Activated CD4-positive, alpha-beta T cell treated with anti-CD3 and anti-CD28 coated beads, Interleukin-2, amount 50 U/mL, for 1 hour (primary cell): ENCODE results near the gene VWA8.

Experiments used
- DNase-seq: peaks from one replicate; pipeline ENCODE4 v3.0.0-alpha.2; 2020

The VWA8 gene

DNA sequence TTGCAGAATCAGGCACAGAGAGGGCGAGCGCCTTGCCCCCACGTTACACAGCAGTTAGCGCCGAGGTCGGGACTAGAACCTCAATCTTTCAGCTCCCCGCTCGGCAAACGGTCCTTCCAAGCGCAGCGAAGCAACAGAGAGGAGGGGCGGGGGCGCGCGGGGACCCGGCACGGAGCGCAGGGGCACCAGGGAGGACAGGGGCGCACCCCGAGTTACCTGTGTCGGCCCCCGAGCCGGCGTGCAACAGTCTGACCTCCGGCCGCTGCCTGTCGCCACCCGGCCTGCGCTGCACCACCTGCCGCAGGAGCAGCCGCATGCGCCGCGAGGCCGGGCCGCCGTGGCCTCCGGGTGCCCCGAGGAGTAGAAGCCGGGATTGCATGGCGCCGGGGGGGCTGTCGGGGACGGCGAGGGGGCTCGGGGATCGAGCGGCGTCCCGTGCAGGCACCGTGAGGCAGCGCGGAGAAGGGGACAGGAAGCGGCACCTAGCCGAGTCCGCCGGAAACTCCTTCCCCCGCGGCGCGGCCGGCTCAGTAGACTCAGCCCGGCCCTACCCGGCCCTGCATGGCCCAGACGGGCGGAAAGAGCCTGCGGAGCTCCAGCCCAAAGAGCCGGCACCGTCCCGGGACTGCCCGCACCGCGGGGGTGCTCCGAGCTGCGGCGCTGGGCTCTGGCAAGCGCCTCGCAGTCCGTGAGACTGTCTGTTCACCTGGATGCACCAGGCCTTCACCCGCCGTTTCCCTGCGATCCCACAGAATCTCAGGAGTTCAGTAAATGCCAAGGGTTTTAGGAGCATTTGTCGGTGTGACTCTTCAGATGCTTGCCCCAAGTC, at the start of gene VWA8:
VWA8 (minus strand) TSS at position 473 of the 829 bp plus-strand sequence; CDS start at position 379, 94 bp downstream.
- DNase-seq: peak; percentile 80

DNA sequence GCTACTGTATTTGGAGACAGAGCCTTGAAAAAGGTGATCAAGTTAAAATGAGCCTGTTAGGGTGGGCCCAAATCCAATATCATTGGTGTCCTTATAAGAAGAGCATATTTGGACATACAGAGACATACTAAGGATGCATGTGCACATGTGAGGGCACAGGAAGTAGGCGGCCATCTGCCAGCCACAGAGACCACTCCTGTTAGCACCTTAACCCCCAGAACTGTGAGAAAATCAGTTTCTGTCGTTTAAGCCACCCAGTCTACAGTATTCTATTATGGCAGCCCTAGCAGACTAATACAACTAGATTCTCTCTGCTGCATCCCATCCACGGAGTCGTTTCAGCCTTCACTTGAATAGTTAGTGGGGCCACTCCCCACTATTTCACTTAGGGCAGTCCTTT, 48.1 kb upstream of the VWA8 start:
- DNase-seq: no peak

DNA sequence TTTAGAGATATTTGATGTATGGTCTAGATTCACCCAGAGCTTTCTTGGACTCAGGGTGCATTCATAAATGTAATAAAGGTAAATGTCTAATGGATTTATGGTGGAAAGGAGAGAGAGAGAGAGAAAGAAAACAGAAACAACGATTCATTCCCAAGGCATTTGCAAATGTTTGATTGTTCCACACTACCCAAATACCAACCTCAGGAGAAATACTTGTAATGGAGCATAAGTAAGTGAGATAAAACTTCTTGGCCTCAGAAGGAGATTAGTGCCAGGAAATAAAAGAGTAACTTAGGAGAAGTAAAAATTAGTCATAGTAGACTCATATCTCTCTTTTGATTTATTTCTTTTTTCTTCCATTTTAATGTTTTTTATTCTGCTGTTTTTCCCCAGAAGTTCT, 46.9 kb upstream of the VWA8 start:
- DNase-seq: no peak

DNA sequence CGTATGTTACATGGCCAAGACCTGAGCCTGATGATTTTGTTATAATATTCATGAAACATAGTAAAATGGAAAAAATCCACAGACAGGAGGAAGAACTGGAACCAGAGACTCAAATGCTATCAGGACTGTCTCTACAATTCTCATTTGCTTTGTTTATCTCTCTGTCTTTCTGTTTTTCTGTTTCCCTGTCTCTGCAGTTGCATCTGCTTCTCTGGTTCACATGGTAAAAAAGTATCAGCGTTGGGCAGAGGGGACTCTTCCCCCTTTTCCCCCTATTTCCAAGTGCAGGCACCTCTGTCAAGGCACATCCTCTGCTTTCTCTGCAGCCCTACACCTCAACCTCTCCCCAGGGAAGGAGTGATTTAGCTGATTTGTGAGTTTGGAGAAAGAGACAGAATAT, 41.2 kb upstream of the VWA8 start:
- DNase-seq: no peak

DNA sequence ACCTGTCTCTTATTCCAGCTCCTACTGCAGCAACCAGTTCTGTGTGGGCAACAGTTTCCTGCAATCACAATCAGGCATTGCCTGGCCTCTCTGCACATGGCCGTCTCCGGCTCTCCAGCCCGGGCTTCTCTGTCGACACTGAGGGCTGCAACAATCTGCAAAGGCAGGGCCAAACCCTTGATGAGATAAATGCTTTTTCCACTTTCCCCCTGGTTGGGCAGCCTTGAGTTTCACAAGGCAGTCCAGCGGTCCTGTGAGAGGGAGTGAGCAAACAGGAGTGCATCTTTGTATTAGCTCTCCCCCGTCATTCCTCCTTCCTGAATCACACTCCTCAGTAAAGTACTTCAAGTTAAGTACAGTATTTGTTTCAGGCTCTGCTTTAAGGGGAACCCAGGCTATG, 40.7 kb upstream of the VWA8 start:
- DNase-seq: no peak

DNA sequence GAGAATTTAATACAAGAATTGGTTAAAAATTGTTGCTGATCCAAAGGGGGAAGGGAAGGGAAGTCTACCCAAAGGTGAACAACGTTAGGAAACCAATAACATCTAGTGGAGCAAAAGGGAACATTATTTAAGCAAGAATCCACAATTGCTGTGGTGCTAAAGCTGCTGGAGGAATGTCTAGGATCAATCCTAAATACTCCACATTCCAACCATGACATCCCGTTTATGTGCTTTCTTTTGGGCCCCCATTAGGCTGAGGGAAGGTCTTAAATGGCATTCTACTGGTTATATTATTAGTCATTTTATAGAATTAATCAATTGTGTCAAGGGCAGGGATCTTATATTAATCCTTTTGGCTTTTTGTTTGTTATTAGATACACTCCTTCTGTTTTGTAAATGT, 39.9 kb upstream of the VWA8 start:
- DNase-seq: no peak

DNA sequence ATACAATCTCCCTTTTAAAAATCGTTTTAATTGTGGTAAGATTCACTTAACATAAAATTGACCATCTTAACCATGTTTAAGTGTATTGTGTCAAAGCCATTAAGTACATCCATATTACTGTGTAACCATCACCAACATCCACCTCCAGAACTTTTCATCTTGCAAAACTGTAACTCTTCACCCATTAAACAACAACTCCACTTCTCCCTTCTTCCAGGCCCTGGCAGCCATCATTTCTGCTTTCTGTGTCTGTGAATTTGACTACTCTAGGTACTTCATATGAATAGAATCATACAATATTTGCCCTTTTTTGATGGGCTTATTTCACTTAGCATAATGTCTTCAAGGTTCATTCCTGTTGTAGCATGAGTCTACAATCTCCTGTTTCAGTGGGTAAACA, 36.5 kb upstream of the VWA8 start:
- DNase-seq: no peak

DNA sequence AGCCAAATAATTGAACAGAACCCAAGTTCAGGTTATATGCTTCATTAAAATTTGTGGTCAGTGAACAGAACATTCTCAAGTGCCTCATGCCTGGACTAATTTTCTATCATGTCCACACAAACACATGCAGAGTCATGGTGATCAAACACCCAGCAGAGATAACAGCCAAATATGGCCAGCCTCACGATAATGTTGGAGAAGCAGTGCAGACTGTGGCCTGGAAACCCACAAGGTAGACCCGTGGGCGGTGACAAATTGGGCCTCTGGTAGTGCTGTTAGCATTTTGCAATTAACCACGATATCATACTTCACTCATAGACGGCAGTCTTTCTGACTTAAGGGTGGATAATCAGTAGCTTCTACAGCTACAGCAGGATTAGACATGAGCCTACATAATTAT, 35.0 kb upstream of the VWA8 start:
- no peak for DNase-seq

DNA sequence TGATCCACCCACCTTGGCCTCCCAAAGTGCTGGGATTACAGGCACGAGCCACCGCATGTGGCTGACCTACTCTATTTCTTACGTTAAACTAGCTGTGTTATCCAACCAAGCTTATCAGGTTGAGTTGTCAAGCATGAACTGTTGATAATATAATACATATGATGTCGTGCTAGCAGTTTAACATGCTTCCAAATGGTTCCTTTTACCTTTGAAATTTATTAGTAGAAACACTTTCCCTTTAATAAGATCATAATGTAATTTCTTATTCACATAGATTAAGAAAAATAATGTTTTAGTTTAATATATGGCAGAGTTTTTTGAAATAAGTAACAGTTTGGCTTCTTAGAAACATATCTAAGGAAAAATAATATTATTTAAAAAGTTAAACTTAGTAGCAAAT, 34.4 kb upstream of the VWA8 start:
- DNase-seq: no peak

DNA sequence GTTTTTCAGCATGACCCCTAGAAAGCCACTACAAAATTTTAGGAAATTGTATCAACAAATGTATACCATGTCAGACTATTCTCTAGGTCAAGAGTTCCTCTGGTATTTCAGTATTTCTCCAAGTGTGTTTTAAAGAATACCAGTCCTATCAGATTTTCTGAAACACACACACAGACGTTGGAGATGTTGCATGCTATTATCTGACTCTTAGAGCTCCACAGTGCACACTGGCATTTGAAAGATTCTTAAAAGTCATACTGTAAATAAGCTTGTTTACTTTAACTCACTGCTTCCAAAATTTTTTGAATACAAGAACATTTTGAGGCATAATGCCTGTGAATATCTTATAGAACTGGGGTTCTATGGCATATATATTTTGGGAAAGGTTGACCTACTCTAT, 33.8 kb upstream of the VWA8 start:
- DNase-seq: no peak

DNA sequence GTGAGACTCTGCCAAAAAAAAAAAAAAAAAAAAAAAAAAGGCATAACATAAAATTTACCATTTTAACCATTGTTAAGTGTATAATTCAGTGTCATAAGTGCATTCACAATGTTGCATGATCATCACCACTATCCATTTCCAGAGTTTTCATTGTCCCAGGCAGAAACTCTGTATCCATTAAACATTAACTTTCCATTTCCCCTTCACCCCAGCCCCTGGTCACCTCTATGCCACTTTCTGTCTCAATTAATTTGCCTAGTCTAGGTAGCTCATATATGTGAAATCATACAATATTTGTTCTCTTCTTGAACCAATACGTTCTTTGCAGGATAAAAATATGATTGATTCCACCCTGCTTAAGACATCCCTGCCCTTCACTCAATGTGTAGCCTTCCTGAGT, 31.0 kb upstream of the VWA8 start:
- DNase-seq: no peak

DNA sequence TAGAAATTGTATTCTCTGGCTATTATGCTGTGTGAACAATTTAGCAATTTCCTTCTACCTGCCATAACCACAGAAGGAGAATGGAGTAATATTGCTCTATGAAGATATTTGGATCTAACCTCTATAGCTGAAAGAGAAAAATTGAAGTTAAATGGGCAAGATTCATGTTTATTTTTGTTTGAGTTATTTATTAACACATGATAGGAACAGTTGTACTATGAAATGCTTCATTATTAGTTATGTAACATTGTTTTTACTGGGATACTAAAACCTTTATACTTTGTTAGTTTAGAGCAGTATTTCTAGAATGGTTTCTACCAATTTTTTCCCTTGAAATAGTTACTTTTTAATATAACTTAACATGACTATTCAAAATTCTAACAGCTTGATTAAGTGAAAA, 27.3 kb upstream of the VWA8 start:
- no peak for DNase-seq

DNA sequence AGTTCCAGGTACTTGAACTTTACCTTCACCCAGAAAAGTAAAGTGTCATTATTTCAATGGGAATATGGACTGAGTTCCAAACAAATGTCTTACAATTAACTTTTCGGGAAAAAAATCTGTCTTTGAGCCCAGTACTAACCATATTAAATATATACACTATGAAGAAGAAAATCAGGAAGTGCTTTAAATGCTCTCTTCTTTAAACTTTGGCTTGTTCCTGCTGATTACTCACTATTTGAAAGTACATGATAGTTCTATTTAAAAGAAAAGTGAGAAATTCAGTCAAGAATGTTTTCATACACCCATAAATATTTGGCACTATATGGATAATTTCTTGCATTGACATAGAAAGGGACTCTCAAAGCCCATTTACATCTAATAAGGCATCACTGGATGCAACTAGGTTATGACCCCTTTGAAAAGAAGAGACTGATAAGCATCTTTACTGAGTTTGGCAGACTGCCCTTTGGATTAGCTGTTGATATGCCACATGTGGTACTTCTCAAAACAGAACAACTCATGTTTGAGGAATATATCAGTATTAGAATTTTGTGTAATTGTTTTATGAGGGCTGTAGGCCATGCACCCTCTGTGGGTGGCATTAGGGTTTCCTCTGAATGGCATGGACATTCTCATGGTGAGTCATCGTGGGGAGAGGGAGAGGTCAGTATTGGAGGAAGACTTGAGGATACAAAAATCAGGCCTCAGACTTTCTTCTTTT, 25.0 kb upstream of the VWA8 start:
- no peak for DNase-seq

DNA sequence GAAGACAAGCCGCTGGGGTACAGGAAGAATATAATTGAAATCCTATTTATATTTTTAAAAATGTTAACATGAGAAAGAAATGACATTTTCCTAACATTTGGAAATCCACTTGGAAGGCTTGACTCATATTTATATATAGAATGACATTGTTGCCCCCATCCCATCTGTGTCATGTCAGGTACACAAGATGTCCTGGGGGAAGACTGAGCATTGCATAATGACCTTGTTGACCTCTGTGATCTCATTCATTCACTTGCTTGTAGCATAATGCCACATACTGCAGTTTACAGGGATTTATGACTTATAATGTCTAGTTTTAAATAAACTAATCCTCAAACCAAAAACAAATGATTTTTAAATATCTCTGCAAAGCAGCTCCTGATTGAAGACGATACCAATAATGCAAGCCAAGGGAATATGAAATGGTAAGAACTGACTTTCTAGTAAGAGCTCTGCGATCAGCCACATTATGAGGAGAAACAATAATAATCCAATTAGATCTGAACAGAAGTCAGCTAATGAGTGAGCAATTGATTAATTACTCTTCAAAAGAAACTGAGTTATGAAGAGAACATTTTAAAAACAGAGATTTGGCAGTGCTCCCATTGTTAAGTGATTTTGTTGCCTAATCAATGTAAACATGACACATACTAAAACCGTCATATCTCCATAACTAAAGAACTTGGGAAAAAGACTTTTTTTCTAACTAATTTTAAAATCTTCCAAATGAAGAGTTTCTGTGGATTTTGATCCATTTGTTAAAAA, 21.2 kb upstream of the VWA8 start:
- no peak for DNase-seq

DNA sequence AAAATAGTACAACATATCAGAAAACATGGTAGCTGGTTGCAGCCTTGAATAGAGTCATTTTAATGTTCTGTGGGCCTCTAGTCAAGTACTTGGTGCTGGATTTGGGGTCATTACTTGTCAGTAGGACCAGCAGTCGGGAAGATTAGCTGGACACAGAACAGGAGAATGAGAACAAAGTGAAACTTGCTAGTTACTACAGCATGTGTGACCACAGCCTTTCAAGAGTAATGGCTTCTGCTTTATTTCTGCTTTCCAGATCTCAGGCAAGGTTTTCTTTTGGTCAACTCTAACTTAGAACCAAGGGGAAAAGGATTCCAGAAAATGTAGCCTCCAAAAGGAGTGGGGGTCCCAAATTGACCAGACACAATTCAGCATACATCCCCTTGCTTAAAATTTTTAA, 17.1 kb upstream of the VWA8 start:
- no peak for DNase-seq

DNA sequence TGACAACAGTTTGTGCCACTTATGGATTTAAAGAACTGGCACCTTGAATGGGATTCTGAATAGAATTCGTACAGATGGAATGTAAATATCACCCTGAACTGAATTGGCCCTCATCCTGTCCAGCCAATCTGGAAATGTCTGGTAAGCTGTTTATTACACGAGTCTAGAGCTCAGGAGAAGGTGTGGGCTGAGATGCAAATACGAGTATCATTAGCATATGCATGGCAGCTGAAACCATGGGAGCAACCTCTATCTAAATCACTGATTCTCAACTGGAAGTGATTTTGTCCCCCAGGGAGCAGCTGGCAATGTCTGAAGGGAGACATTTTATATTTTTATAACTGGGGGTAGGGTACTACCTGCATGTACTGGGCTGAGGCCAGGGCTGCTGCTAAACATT, 15.6 kb upstream of the VWA8 start:
- DNase-seq: no peak

DNA sequence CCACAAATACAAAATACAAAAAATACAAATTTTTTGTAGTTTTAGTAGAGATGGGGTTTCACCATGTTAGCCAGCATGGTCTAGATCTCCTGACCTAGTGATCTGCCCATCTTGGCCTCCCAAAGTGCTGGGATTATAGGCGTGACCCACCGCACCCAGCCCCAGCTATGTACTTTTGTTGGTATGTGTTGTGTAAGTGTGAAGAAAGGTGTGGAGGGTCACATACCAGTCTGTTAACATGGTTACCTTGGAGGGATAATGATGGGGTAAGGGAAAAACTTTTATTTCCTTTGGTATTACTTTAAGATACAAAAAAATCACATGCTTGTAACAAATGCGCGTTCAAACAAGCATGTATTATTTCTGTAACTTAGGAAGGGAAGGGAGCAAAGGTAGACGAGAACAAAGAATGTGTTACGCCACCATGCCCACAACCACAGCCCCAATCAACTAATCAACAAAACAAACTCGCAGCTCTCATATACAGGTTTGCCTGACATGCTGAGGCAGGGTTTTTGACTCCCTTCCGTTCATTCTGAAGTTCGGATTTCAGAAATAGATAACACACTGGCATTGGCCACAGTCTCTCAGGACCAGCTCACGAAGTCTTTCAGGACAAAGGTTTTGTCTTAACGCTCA, 13.5 kb upstream of the VWA8 start:
- no peak for DNase-seq

DNA sequence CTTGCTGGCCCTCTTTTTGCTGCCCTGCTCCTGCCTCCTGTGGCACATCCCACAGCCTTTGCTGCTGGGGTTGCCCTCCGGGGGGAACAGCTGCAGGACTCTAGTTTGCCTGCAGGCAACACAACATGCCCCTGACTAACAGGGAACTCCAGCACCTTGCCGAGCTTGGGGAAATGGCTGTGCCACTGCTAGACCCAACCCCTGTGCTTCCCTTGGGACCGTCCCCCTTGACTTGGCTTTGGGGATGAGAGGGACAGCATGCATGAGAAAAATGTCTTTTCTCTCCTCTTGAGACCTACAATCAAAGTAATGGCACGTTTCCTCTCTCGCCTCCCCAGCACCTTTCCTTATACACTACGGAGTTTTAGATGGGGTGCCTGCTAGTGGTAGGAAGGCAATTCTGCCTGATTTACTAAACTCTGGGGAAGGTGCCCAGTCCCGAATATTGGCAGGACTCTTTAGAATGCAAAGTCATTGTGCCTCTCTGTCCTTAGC, 12.4 kb upstream of the VWA8 start:
- DNase-seq: no peak

DNA sequence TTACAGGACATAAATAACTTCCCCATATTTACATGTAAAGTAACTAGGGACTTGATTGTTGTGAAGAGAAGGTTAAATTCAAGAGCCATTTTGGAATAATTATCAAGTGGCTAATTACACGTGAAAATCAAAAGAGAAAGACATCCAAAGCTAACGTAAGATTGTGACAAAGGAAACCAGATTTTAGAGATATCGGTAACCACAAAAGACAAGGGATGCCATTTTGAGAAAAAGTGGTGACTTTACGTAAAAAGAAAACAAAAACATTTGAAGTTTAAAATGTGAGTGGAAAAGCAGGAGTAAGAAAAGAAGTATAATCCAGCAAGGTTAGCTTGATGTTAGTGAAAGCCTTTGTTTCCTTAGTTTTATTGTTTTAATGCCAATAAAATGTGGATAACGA, 10.9 kb upstream of the VWA8 start:
- no peak for DNase-seq

DNA sequence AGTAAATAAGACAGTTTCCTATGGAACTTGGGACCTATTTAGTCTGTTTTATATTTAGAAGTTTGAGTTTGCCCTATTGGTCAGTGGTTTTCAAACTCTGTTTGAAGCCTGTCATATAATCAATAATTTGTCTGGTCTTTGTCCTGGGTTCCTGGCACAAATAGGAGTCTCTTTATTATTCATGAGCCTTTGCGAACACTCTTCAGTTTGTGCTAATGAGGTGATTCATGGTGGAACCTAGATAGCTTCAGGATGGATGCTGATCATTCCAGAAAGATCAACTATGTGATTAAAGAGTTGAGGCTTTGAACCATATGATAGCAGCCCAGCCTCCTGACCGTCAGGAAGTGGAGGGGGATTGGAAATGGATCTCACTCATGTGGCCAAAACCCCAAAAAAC, 10.0 kb upstream of the VWA8 start:
- DNase-seq: no peak

DNA sequence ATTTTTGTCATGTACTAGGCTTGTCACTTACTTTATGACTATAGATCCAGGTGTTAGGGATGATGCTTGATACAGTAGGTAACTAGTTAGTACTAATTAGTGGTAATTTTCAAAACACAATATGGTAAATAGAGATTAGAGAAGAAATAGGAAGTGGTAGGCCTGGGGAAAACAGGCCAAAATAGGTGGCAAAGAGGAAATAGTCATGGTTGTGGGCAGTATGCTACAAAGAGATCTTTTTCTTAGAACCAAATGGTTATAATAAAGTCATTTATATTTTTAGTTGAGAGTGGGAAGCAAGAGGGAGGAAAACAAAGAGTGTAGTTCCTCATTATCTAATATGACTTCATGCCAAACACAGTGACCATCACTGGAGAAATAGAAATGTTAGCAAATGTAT, 9.1 kb upstream of the VWA8 start:
- DNase-seq: no peak

DNA sequence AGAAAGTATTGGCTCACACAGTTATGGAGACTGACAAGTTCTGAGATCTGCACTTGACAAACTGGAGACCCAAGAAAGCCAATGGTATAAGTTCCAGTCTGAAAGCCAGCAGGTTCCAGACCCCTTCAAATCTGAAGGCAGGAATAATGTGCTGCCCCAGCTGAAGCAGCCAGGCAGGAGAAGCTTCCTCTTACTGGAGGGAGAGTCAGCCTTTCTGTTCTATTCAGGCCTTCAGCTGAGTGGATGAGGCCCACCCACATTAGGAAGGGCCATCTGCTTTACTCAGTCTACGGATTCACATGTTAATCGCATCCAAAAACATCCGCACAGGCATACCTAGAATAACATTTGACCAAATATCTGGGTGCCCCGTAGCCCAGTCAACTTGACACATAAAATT, 8.2 kb upstream of the VWA8 start:
- no peak for DNase-seq

DNA sequence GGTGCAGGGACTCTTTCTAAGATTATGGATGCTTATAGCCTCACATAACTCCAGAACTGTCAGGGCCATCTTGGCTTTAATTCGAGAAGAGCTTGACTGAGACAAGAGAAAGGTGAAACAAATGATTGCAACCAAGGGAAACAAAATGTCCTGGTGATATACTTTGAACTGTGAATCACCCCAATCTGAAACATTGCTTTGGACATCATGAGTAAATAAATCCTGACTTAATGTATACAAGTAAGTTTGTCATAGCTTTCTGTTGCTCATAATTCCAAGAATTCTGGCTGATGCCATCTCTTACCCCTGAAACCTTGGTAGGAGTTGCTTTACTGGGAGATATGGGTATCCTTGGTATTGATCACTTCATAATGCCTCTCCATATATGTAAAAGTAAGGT, 5.8 kb upstream of the VWA8 start:
- DNase-seq: no peak
